ENCODE measurements around the gene DYTN.

DYTN gene

GRCh38 chr2:206700156-206700555, 18.0 kb downstream of the DYTN start:
- no peak for DNase-seq (ENCODE audit: low read depth)

DNA sequence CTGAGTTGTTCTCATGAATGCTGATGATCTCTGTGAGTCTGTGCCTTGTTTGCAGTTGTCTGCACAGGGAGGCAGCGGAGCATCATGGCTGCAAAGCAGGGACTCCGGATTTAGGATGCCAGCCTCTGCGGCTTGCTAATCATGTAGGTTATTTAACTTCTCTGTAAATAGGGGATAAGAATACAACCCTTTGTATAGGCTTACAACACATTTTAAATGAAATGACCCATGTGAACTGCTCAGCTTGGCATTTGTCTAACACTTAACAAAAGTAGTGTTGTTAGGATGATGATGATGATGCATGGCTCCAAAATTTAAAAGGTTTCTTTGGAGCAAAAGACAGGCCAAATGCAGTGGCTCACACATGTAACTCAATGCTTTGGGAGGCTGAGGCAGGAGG, 19.4 kb downstream of the DYTN start:
- DNase-seq (ENCODE audit: low read depth): no peak

DNA sequence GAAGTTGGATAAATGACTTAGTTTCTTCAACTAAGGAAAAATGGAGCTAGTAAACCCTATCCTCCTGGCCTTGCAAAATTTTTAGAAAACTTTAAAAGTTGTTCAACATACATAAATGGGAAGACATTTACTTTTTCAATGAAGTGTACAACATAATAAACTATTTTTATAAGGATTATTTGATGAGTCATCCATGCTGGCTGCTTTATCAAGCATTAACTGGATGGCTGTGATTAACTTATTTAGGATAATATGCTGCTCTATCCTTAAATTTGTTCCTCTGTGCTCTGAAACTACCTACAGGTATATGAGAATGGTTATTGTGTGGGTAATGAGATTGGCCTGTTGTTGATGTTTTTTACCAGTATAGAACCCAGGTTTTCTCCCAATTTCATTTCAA, 21.3 kb downstream of the DYTN start:
- DNase-seq (ENCODE audit: low read depth): no peak

- no peak for DNase-seq (ENCODE audit: low read depth)
These were observed 24.6 kb downstream of the DYTN start for GRCh38 chr2:206693399-206694137.

DNA sequence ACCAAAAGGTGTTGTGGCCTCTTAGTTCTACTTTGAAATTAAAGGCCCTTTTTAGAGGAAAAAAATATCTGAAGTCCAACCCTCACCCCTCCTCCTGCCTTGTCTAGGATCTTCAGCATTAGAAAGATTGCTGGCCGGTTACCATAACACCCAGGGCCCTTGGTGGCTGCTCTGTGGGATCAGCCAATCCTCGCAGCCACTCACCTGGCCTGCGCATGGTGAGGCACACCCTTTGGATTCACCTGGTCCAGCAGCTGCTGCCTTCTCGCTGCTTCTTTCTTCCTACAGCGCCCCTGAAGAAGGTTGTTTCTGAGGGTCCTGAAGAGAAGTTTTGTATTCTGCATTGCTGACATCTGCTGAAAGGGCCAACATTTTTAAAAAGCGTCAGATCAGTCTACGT, 25.2 kb downstream of the DYTN start:
- DNase-seq (ENCODE audit: low read depth): no peak

- no peak for DNase-seq (ENCODE audit: low read depth)
These were observed 29.2 kb downstream of the DYTN start for GRCh38 chr2:206688990-206689389.

GRCh38 chr2:206688453-206688852, 29.7 kb downstream of the DYTN start:
- no peak for DNase-seq (ENCODE audit: low read depth)

DNA sequence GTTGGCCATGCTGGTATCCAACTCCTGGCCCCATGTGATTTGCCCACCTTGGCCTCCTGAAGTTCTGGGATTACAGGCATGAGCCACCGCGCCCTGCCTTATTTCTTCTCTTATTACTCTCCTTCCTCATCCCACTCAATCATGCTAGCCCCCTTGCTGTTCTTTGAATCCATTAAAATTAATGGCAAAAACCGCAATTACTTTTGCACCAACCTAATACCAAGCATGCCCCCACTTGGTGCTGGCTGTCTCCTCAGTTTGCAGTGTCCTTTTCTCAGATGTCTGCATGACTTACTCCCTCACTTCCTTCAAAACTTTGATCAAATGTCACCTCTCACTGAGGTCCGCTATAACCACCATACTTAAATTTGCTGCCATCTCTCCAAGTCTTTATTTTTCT, 34.6 kb downstream of the DYTN start:
- no peak for DNase-seq (ENCODE audit: low read depth)

DNA sequence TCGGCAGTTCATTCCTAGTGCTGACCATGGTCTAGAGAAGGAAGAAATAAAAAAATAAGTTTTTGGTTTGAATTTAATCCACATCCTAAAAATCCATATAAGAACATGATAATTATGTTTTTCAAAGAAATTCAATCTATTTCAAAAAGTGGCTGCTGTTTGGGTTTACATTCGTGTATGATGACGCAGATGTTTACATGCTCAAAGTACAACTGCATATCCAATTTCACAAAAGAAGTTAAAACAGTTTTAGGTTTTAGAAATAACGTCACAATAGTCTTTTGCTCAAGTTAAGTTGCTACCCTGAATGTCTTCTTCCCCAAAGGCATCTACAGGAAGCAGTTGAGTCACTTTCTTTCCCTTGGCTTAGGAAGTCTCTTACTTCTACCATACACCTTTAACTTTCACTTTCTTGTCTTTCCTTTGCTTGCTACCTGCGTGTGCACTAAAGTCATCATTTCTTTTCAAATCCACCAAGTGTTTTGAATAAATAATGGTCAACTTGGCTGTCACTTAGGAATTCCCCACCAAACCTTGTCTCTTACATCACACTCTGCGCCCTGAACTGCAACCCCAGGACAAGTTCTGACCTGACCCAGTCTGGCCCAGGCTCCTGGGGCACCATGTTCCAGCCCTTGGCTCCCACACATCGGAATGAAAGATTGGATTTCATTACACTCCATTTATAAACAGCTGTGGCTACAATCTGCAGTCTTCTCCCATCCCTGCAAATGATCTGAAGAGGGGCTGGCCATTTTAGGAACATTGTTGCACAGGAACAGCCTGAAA, 47.5 kb downstream of the DYTN start:
- DNase-seq (ENCODE audit: low read depth): no peak

- no peak for DNase-seq (ENCODE audit: low read depth)
These were observed 52.9 kb downstream of the DYTN start for GRCh38 chr2:206665251-206665650.

DNA sequence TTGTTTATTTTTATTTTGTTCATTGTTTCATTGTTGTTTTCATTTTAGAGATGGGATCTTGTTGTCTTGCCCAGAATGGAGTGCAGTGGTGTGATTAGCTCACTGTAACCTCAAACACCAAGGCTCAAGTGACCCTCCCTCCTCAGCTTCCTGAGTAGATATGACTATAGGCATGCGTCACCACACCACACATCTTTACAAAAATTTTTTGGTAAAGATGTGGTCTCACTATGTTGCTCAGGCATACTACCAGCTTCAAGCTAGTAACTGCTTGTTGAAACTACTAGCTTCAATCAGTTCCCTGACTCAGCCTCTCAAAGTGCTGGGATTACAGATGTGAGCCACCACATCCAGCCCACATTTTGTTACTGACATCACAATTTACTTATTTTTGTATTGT, 61.1 kb downstream of the DYTN start:
- no peak for DNase-seq (ENCODE audit: low read depth)

DNA sequence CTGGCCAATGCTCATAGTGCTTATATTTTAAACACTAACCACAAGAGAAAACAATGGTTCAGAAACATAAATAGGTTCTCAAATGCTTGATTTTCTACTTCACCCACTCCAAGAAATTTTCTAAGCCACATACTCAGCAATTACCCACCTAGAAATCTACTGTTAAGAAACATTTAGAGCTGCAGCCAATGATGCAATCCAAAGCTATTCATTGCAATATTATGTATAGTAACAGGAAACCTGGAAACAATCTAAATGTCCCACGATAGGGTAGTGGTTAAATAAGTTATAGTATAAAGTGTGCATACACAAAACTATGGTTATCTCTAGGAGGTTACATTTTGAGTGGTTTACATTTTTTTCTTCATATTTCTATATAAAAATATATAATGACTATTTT, 70.2 kb downstream of the DYTN start:
- DNase-seq (ENCODE audit: low read depth): no peak

GRCh38 chr2:206642075-206643025, 75.8 kb downstream of the DYTN start, which contains the start of gene FAM237A:
FAM237A (plus strand) TSS chr2:206642487; CDS start chr2:206644237, 1,750 bp downstream.
- no peak for DNase-seq (ENCODE audit: low read depth)

DNA sequence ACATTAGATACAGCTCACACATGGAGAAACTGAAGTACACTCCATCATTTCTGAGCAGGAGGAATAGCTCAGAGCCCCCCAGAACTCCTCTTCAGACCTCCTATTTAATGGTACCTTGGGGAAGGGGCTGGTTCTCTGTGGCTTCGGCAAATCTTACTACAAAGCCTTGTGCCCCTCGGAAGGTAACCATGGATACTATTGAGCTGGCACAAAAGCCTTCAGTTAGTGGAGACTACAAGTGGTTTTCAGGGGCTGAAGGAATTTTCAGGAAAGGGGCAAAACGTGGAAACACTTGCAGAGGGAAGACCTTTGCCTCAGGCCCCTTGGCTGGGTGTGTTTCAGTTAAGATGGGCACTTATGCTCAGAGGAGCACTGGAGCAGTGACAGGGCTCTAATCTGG, 77.0 kb downstream of the DYTN start:
- no peak for DNase-seq (ENCODE audit: low read depth)

DNA sequence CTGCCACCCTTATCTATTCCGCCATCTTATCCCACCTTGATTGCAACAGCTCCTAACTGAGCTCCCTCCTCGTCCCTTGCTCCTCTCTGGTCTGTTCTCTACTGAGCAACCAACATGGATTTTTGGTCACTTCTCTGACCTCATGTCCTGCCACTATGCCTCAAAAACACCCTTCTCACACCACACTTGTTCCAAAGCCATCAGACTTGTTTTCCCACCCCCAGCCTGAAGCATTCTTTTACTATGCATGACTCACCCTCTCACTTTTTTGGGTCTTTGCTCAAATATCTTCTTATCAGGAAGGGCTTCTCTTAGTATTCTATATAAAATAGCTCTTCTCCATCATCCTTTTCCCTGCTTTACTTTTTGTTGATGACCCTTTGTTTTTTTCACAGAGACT, 78.6 kb downstream of the DYTN start:
- DNase-seq (ENCODE audit: low read depth): no peak

GRCh38 chr2:206635015-206635414, 83.2 kb downstream of the DYTN start:
- no peak for DNase-seq (ENCODE audit: low read depth)

GRCh38 chr2:206631340-206631739, 86.9 kb downstream of the DYTN start:
- no peak for DNase-seq (ENCODE audit: low read depth)

- no peak for DNase-seq (ENCODE audit: low read depth)
These were observed 90.6 kb downstream of the DYTN start for GRCh38 chr2:206627632-206628031.

DNA sequence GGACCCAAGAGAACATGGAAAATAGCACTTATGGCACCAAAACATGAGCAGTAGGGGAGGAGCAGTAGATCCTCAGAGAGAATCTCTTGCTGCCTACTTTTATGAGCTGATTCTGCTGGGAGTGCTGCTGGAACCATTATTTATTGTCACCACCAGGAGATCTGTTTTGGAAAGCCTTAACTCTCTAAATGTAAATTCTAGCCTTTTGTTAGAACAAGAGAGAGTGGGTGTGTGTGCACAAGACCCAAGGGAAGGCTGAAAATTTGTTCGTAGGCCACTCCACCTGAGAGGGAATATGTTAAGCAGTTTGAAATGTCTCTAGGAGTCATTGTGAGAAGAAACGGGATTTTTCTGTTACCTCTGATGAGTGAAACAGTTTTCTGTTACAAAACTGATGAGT, 92.1 kb downstream of the DYTN start:
- no peak for DNase-seq (ENCODE audit: low read depth)

DNA sequence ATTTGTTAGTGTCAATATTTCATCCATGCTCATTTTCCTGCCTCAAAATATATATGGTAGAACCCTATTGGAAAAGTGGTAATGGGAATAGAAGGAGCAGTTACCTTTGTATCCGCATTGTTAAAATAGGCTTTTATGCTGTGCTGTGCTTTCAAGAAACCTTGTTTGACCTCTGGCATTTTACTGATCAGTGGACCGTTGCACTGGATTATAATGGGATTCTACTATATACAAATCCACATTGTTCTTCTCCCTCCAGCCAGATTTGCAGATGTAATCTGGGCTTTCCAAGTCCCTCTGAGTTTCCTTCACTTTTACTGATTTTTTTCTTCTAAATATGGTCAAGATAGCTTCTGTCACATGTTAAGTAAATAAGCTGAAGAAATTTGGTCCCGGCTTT, 99.2 kb downstream of the DYTN start:
- DNase-seq (ENCODE audit: low read depth): no peak

GRCh38 chr2:206616151-206616550, 102.0 kb downstream of the DYTN start:
- DNase-seq (ENCODE audit: low read depth): no peak

DNA sequence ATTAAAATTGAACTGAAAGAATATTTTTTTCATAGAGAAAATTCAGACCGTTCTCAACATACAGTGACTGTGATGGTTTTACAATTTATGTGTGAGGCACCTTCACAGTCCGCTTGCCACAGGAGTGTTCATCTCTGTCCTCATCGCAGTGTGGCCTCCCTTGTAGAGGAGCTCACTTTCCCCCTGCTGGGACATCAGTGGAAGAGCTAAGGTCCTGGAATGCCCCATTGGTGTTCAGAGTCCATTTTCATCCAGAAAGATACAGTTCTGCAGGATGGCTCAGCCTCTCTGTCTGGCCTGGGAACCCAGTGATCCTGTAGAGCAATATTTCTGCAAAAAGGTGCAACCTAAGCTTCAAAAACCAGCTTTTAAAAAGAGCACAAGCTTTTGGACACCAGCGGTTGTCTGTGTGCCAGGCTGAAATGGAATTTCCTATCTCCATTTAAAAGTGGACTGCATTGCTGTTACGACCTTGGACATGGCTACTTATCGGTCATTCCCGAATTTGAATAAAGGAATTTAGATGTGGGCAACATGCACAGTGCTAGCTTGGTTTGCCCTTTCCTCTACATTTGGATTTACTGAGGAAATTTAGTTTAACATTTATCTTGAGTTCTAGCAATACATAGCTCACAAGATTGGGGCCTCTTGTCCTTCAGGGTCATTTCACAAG, 102.6 kb downstream of the DYTN start:
- DNase-seq (ENCODE audit: low read depth): no peak

Measured in activated T-helper 1 cell treated with Interleukin-2 at 50 U/mL for 16 hours (primary cell).